Putamen (tissue), 1 donor: ENCODE data around the gene SLC5A8.

Source experiments
- DNase-seq: peaks from one replicate; pipeline ENCODE4 v3.0.0-alpha.2; 2016; ENCODE audit warnings: low spot score

Gene SLC5A8, protein sequence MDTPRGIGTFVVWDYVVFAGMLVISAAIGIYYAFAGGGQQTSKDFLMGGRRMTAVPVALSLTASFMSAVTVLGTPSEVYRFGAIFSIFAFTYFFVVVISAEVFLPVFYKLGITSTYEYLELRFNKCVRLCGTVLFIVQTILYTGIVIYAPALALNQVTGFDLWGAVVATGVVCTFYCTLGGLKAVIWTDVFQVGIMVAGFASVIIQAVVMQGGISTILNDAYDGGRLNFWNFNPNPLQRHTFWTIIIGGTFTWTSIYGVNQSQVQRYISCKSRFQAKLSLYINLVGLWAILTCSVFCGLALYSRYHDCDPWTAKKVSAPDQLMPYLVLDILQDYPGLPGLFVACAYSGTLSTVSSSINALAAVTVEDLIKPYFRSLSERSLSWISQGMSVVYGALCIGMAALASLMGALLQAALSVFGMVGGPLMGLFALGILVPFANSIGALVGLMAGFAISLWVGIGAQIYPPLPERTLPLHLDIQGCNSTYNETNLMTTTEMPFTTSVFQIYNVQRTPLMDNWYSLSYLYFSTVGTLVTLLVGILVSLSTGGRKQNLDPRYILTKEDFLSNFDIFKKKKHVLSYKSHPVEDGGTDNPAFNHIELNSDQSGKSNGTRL

GRCh38 chr12:101209319-101210302, at the start of gene SLC5A8:
Gene SLC5A8 (minus strand): TSS chr12:101210238. CDS start chr12:101209848, 390 bp downstream.
- no peak for DNase-seq

GRCh38 chr12:101257357-101257756, 47.3 kb upstream of the SLC5A8 start:
- DNase-seq = no peak

- DNase-seq = no peak
Observed at GRCh38 chr12:101256266-101256665, 46.2 kb upstream of the SLC5A8 start.

GRCh38 chr12:101243616-101244015, 33.6 kb upstream of the SLC5A8 start:
- DNase-seq = no peak

DNA sequence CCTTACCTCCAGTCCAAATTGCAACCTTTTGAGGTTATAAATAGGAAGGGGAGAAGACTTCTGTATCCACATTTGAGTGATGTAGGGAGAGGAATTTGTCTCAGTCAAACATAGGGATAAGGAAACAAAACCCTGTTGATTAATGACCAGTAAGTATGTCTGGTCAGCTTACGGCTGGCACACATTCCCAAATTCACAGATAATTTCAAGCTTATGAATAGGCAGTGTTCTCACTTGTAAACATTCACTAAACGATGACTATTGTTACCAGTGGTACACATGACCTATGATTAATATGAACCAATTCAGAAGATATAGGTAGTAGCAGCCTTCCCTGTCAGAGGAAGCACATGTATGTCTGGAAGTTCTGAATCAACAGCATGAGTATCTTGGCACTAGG, 33.0 kb upstream of the SLC5A8 start:
- DNase-seq = no peak

DNA sequence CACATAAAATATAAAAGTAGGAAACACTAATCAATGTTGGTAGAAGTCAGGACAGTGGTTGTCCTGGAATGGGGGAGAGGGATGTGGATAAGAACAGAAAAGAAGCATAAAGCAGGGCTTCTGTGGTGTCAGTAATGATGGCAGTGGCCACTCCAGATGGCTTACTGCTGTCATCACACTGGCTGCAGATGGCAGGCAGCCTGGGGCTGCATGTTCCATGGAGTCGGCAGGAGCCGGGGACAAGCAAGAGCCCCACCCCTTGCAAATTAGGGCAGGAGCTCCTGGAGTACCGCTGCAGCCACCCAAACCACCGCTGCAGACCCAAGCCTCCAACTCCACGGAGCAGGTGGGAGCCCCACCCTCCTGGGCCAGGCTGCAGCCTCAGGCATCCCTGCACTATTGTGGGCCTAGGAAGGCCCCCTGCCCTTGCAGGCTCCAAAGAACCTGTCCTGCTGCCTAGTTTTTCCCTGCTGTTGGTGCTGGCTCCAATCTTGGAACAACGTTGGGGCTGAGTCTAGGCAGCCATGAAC, 28.8 kb upstream of the SLC5A8 start:
- DNase-seq = no peak

DNA sequence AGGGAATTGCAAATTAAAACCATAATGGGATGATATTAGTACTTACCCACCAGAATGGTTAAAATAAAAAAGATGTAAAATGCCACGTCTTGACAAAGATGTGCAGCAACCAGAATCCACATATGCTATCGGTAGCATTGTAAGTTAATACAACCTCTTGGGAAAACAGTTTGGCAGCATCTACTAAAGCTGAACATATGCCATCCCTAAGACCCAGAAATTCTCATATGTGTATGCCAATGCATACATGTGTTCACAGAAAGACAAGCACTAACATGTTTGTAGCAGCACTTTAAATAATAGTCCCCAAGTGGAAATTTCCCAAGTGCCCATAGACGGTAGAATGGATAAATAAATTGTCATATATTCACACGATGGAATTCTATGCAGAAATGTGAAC, 28.3 kb upstream of the SLC5A8 start:
- no peak for DNase-seq

- DNase-seq = no peak
Observed at GRCh38 chr12:101235686-101236085, 25.6 kb upstream of the SLC5A8 start.

GRCh38 chr12:101231636-101232035, 21.6 kb upstream of the SLC5A8 start:
- DNase-seq = no peak

DNA sequence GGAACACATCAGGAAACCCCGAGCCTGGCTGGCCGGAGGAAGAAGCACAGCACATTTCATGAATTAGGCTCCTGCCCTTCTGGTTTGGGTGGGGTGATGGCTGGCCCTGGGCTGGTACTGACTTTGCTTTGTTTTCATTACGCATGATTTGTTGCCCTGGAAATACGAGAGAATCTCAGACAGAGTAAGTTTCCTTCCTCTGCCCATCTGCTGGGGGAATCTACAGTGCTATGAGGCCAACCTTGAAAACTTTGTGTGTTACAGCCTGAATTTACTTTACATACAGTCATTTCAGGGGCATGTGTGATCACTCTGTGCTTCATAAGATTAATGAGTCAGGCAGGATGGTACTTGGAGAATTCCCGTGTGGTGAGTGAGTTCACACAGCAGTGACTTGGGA, 20.5 kb upstream of the SLC5A8 start:
- DNase-seq = no peak

- no peak for DNase-seq
Observed at GRCh38 chr12:101229841-101230241, 19.8 kb upstream of the SLC5A8 start.

GRCh38 chr12:101221301-101221700, 11.3 kb upstream of the SLC5A8 start:
- DNase-seq = no peak

DNA sequence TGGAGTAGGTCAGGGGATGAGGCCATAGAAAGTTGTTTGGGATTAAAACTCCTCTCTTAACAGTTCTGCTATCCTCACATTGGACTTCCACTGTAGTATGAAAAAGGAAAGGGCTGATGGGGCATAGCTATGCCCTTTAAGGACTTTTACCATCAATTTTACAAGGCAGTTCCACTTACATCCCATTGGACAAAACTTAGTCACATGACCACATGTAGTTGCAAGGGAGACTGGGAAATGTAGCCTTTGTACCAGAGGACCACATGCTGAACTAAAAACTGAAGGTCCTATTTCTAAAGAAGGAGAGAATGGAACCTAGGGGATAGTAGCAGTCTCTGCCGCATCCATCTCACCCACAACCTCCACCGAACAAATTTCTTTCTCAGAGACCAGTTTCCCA, 6.8 kb upstream of the SLC5A8 start:
- no peak for DNase-seq

- no peak for DNase-seq
Observed at GRCh38 chr12:101207086-101207780, 2.8 kb downstream of the SLC5A8 start.

- DNase-seq = no peak
Observed at GRCh38 chr12:101204602-101205304, 5.3 kb downstream of the SLC5A8 start.

DNA sequence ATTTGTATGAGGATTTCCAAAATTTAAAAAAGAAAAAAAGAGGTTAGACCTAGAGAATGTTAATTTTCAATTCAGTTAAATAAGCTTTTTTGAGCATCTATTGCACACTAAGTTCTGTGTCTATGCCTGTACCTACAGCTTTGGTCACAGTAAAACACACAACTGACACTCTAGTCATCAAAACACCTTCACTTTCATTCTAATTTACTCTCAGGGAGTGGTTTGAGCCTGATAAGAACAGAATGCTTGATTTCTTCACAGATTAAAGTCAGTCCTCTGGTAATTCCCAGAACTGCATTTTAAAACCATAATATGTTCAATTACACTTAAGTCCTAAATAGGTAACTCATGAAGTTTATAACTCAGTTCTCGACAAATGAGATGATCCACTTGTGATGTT, 9.2 kb downstream of the SLC5A8 start:
- no peak for DNase-seq

DNA sequence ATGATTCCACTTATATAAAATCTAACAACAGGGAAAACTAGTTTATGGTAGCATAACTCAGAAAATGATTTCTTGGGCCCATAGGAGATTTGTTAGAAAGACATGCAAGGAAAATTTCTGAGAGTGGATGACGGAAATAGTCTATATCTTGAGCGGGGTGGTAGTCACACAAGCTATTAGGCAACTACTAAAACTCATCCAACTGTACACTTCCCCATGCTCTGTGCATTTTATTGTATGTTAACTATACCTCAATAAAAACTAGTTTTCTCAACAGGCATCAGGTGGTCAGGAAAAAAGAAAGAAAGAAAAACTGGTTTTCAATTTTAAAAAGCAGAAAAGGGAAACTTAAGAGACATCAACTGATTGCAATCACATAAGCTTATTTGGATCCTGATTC, 9.9 kb downstream of the SLC5A8 start:
- DNase-seq = no peak

DNA sequence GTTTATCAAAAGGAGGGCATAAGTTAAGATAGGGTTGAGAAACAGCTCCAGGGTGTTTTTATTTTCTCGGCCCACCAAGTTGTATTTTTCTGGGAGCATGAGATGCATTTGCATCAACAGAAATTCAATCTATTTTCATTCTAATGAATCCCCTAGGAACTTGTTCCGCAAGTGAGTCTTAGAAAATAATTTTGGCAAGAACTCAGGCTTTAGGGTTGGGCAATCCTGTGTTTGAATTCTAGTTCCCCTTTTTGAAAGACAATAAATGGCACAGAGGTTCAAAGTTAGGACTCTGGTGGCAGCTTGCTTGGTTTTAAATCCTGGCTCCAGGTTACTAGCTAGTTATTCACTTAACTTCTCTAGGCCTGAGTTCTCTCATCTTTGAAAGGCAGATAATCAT, 23.7 kb downstream of the SLC5A8 start:
- DNase-seq = no peak

GRCh38 chr12:101181776-101182175, 28.3 kb downstream of the SLC5A8 start:
- no peak for DNase-seq

DNA sequence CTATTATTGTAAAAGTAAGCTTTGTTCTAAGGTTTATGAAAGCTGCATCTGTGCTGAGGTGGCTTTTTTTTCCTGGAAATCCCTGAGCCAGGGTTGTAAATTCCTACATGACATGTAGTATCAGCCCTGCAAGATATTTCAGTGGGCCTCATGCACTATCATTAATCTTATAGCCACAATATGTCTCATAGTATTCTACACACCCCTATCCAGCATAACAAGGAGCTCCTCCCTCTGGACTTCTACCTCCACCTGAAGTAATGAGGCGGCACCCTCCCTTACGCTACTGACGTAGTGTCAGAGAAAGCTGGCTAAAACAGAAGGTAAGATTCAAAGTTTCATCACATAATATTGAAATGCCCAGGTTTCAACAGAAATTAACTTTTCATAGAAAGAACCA, 35.5 kb downstream of the SLC5A8 start:
- no peak for DNase-seq

- no peak for DNase-seq
Observed at GRCh38 chr12:101173197-101173749, 36.8 kb downstream of the SLC5A8 start.
